Testis (tissue), 3 donors: ENCODE data around the gene ARPP19. TPM values are rescaled to one million over a fixed set of nuclear protein-coding genes. Genes with fewer than 3 reads are reported as not detected.
"Not testable (repeated sequence)": the region's sequence is repeated elsewhere in the genome, so short reads cannot be mapped to it uniquely, and the experiment has no call there.

Source experiments
- DNase-seq: peaks from one replicate; pipeline ENCODE4 v3.0.0-alpha.2; 2019
- H3K27ac ChIP-seq, 2 donors: fragments of 200-600 bp; sonication (generic); one replicate each; pipeline ENCODE4 v1.5.1; 2019
- H3K27me3 ChIP-seq: fragments of 200-600 bp; sonication (generic); one replicate; pipeline ENCODE4 v1.5.1; 2019
- H3K36me3 ChIP-seq: fragments of 200-600 bp; sonication (generic); one replicate; pipeline ENCODE4 v1.5.1; 2017; ENCODE audit warnings: low read depth; ENCODE audit errors: missing control alignments
- H3K4me1 ChIP-seq: fragments of 200-600 bp; sonication (generic); one replicate; pipeline ENCODE4 v1.5.1; 2019
- H3K4me3 ChIP-seq, 2 donors: fragments of 200-600 bp; sonication (generic); one replicate each; pipeline ENCODE4 v1.5.1; 2017 to 2019
- H3K9me3 ChIP-seq: fragments of 200-600 bp; sonication (generic); one replicate; pipeline ENCODE4 v1.5.1; 2017
- CTCF ChIP-seq, 3 experiments: fragments of 450-650 bp in 2 of 3; fragments of 200-600 bp in 1 of 3; sonication (generic) in 1 of 3; IDR thresholded peaks; one replicate each; pipeline ENCODE4 v1.5.1; 2016 to 2019; ENCODE audit warnings: antibody characterized with exemption in 3 of 3, mild to moderate bottlenecking in 2 of 3, moderate library complexity in 1 of 3
- POLR2A ChIP-seq: fragments of 450-650 bp; IDR thresholded peaks from one replicate; pipeline ENCODE4 v1.6.1; 2017; ENCODE audit warnings: antibody characterized with exemption, mild to moderate bottlenecking, moderate library complexity
- WGBS, 2 donors: methylation state at CpG; one replicate each; pipeline ENCODE4 v1.1.5; 2018; 5-methylcytosine and 5-hydroxymethylcytosine counted together
- intact Hi-C: fragments of 100-400 bp; cut with DNase I; formaldehyde crosslinking; loops from one replicate; pipeline ENCODE4 v1.15.1; 2023; ENCODE audit warnings: low total_unique reads
- polyA plus RNA-seq: library from polyadenylated mRNA; stranded (reverse); fragments of 350-450 nt; fragmentation: Illumina TruSeq; extraction: RNeasy Lipid Tissue Mini Kit (QIAGEN cat#74804); gene quantifications from one replicate; pipeline ENCODE4 v1.2.3, GENCODE V29; 2014; ENCODE audit warnings: low read depth, low replicate concordance; ENCODE audit not compliant: insufficient read depth
- total RNA-seq, 2 donors: library from RNA; depleted of rRNA; stranded (reverse); fragments of >200 nt; gene quantifications; one replicate each; pipeline ENCODE4 v1.2.3, GENCODE V29; 2016

Gene ARPP19
- total and polyA plus RNA-seq, 3 donors from 2014 or later = 114 to 162 (median 139) TPM

- no peak for DNase-seq
- TF ChIP-seq POLR2A (no peak), CTCF (IDR thresholded peaks at IDR 0.05) (no peak)
- no peaks in the 10 kb centered on the region for H3K27me3 ChIP-seq
- 91 to 93% methylated on average over 7 of the region's 7 CpGs for WGBS, 2 donors
- H3K27ac ChIP-seq = no peak overlapping the region
- no peak overlapping the region for H3K4me3 ChIP-seq
- H3K4me1 ChIP-seq = no peaks in the 10 kb centered on the region
- no peaks in the 10 kb centered on the region for H3K36me3 ChIP-seq
- H3K9me3 ChIP-seq = no peaks in the 10 kb centered on the region
- intact Hi-C loops = no loop called here
Observed at GRCh38 chr15:52584414-52584813, 15.6 kb upstream of the ARPP19 start.

- H3K4me3 ChIP-seq = no peak overlapping the region
- no peak for TF ChIP-seq CTCF (IDR thresholded peaks at IDR 0.05)
- no peak for TF ChIP-seq POLR2A
- DNase-seq = no peak
- 77 to 82% methylated on average over 8 of the region's 8 CpGs for WGBS, 2 donors
- no peaks in the 10 kb centered on the region for H3K4me1 ChIP-seq
- H3K27me3 ChIP-seq = no peaks in the 10 kb centered on the region
- no peak overlapping the region for H3K27ac ChIP-seq
- intact Hi-C loops = no loop called here
- no peaks in the 10 kb centered on the region for H3K9me3 ChIP-seq
- H3K36me3 ChIP-seq = no peaks in the 10 kb centered on the region
Observed at GRCh38 chr15:52579852-52580251, 11.0 kb upstream of the ARPP19 start.

- intact Hi-C loops = no loop called here
- no peak for TF ChIP-seq POLR2A
- no peak for TF ChIP-seq CTCF (IDR thresholded peaks at IDR 0.05)
- Histone ChIP-seq H3K27me3 (no peaks in the 10 kb centered on the region), H3K9me3 (no peaks in the 10 kb centered on the region), H3K27ac (no peak overlapping the region), H3K4me3 (no peak overlapping the region), H3K4me1 (no peaks in the 10 kb centered on the region), H3K36me3 (no peaks in the 10 kb centered on the region)
- DNase-seq = no peak
- 89 to 92% methylated on average over 2 of the region's 2 CpGs for WGBS, 2 donors
Observed at GRCh38 chr15:52576692-52577091, 7.9 kb upstream of the ARPP19 start.

GRCh38 chr15:52575573-52575972 lies 6.7 kb upstream of the ARPP19 start:
- H3K36me3 ChIP-seq, H3K27ac ChIP-seq, intact Hi-C loops, DNase-seq, H3K4me1 ChIP-seq, H3K4me3 ChIP-seq, H3K27me3 ChIP-seq, H3K9me3 ChIP-seq: not testable (repeated sequence)
- 84 to 93% methylated on average over 7 of the region's 7 CpGs for WGBS, 2 donors

GRCh38 chr15:52575072-52575471 lies 6.2 kb upstream of the ARPP19 start:
- intact Hi-C loops = no loop called here
- Histone ChIP-seq H3K27me3 (no peaks in the 10 kb centered on the region), H3K27ac (no peak overlapping the region), H3K4me3 (no peak overlapping the region), H3K9me3 (no peaks in the 10 kb centered on the region), H3K4me1 (no peaks in the 10 kb centered on the region), H3K36me3 (no peaks in the 10 kb centered on the region)
- 96 to 98% methylated on average over 2 of the region's 2 CpGs for WGBS, 2 donors
- TF ChIP-seq CTCF (IDR thresholded peaks at IDR 0.05) (no peak), POLR2A (no peak)
- no peak for DNase-seq

- WGBS, 2 donors = 97% methylated on average over 3 of the region's 3 CpGs
- intact Hi-C loops, DNase-seq: not testable (repeated sequence)
Observed at GRCh38 chr15:52574623-52575022, 5.8 kb upstream of the ARPP19 start.

More at GRCh38 chr15:52574623-52575022, 5.8 kb upstream of the ARPP19 start:
- H3K27me3 ChIP-seq, H3K27ac ChIP-seq, H3K4me3 ChIP-seq, H3K36me3 ChIP-seq, H3K9me3 ChIP-seq, H3K4me1 ChIP-seq: not testable (repeated sequence)
